Cardiac muscle cell (in vitro differentiated cells and primary cell): Measurements from ENCODE around the gene SUPV3L1. TPM values are rescaled to one million over a fixed set of nuclear protein-coding genes. Genes with fewer than 3 reads are reported as not detected.
A peak's percentile ranks its signal among the peaks of the same experiment; 100 is the strongest.
"Not testable (repeated sequence)": the region's sequence is repeated elsewhere in the genome, so short reads cannot be mapped to it uniquely, and the experiment has no call there.

ENCODE experiments used
- DNase-seq, 2 donors: peaks; one replicate each; pipeline versions ENCODE4 v3.0.0 to v3.0.0-alpha.2; 2010 to 2017; ENCODE audit warnings: low read depth in 1 of 2, low spot score in 1 of 2
- H3K27ac ChIP-seq: fragments of 200-600 bp; sonication (generic); 2 replicates; pipeline ENCODE4 v1.5.1; 2016
- H3K27me3 ChIP-seq: fragments of 200-600 bp; sonication (generic); 2 replicates; pipeline ENCODE4 v1.6.0; 2016; ENCODE audit warnings: control low read depth
- H3K36me3 ChIP-seq: fragments of 200-600 bp; sonication (generic); 2 replicates; pipeline ENCODE4 v1.5.1; 2016; ENCODE audit warnings: control low read depth
- H3K4me1 ChIP-seq: fragments of 200-600 bp; sonication (generic); 2 replicates; pipeline ENCODE4 v1.8.1; 2017; ENCODE audit warnings: low read depth, mild to moderate bottlenecking, mixed run types
- H3K4me3 ChIP-seq: fragments of 200-600 bp; sonication (generic); 2 replicates; pipeline ENCODE4 v1.5.1; 2016; ENCODE audit warnings: mild to moderate bottlenecking
- H3K9me3 ChIP-seq: fragments of 200-600 bp; sonication (generic); 2 replicates; pipeline ENCODE4 v1.5.1; 2017; ENCODE audit warnings: low read depth, mild to moderate bottlenecking, control low read depth
- CTCF ChIP-seq: IDR thresholded peaks from 2 replicates; pipeline ENCODE4 v1.5.1; 2012; ENCODE audit warnings: low read depth, mild to moderate bottlenecking, low read length
- polyA plus RNA-seq: library from polyadenylated mRNA; unstranded; fragments of >200 nt; fragmentation: Nextera tagmentation; extraction: Ambion mirVana; gene quantifications from 2 replicates; pipeline ENCODE4 v1.2.1, GENCODE V29; 2016
- total RNA-seq: library from RNA; depleted of rRNA; stranded (reverse); fragments of >200 nt; gene quantifications from 2 replicates; pipeline ENCODE4 v1.2.3, GENCODE V29; 2016

Gene SUPV3L1
- total and polyA plus RNA-seq, 2 experiments from 2014 or later: 31.9 to 40.8 TPM

DNA sequence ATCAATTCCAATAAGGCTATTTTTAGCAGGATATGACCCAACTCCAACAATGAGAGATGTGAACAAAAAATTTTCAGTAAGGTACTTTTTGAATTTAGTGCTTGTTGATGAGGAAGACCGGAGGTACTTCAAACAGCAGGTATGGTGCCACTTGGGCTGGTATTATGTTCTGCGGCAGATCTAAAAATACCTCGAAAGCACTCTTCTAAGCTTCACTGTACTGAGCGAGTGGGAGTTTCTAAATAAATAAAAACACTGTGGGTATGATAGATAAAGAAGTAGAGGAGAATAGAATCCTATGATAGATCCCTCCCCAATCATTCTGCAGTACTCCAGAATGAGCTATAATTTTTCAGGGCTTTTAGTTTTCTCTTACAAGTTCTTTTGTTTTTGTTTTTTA, 11.5 kb upstream of the SUPV3L1 start:
- DNase-seq: no peak
- Histone ChIP-seq H3K27ac (no peak overlapping the region), H3K36me3 (peaks cover 36% of the 10 kb centered on the region), H3K27me3 (no peaks in the 10 kb centered on the region), H3K4me3 (no peak overlapping the region), H3K4me1 (no peaks in the 10 kb centered on the region), H3K9me3 (no peaks in the 10 kb centered on the region)
- no peak for TF ChIP-seq CTCF

GRCh38 chr10:69172241-69172982, 7.6 kb upstream of the SUPV3L1 start:
- peaks cover 27% of the 10 kb centered on the region for H3K36me3 ChIP-seq
- DNase-seq: no peak
- H3K4me1 ChIP-seq: no peaks in the 10 kb centered on the region
- no peak overlapping the region for H3K27ac ChIP-seq
- no peak for TF ChIP-seq CTCF
- no peaks in the 10 kb centered on the region for H3K27me3 ChIP-seq
- no peak overlapping the region for H3K4me3 ChIP-seq
- no peaks in the 10 kb centered on the region for H3K9me3 ChIP-seq

- not testable (repeated sequence) for H3K9me3 ChIP-seq, H3K27ac ChIP-seq, H3K4me3 ChIP-seq, DNase-seq, H3K27me3 ChIP-seq, H3K4me1 ChIP-seq
- peaks cover 15% of the 10 kb centered on the region for H3K36me3 ChIP-seq
These were observed 4.7 kb upstream of the SUPV3L1 start for GRCh38 chr10:69175326-69175725.

GRCh38 chr10:69176823-69177222, 3.2 kb upstream of the SUPV3L1 start:
- Histone ChIP-seq H3K27me3 (no peaks in the 10 kb centered on the region), H3K4me3 (no peak overlapping the region), H3K27ac (no peak overlapping the region), H3K36me3 (peaks cover 3% of the 10 kb centered on the region), H3K4me1 (peaks cover 8% of the 10 kb centered on the region), H3K9me3 (no peaks in the 10 kb centered on the region)
- no peak for TF ChIP-seq CTCF
- DNase-seq: no peak

GRCh38 chr10:69179089-69179742, 818 bp upstream of the SUPV3L1 start:
- no peak for DNase-seq
- H3K9me3 ChIP-seq: no peaks in the 10 kb centered on the region
- H3K27me3 ChIP-seq: no peaks in the 10 kb centered on the region
- H3K27ac ChIP-seq: peak overlapping the region; percentile 97
- peak overlapping the region; percentile 54 for H3K4me3 ChIP-seq
- H3K4me1 ChIP-seq: peaks cover 8% of the 10 kb centered on the region
- no peaks in the 10 kb centered on the region for H3K36me3 ChIP-seq
- no peak for TF ChIP-seq CTCF

DNA sequence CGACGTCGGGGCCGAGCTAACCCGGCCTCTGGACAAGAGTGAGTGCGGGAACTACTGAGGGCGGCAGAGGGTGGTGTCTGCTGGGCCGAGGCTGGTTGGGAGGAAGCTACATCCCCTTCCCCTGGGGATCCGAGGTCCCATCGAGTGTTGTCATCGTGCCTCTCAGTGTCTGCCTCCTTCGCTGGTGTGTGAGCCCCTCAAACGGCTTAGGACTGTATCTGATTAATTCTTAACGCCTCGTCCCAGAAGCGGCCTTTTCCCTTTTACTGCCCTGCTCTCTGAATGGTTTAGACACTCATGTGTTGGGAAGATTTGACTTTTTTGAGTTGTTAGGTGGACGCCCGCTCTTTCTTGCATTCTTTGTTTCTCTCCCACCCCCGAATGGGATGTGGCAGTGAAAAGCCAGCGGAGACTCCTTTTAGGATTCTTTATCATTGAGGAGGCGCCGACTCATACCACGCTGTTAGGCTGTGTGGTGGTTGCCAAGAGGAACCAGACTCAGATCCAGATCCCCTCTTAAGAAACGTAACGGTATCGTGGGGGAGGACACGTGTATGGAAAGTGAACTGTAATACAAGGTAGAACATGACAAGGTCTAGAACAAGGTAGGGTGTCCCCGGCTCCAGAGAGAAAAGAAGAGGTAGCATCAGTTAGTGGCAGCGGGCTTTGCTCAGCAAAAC, 631 bp downstream of the SUPV3L1 start:
- Histone ChIP-seq H3K4me1 (peaks cover 8% of the 10 kb centered on the region), H3K27me3 (no peaks in the 10 kb centered on the region), H3K27ac (peak overlapping the region; percentile 97), H3K36me3 (no peaks in the 10 kb centered on the region), H3K4me3 (peak overlapping the region; percentile 54), H3K9me3 (no peaks in the 10 kb centered on the region)
- peak in 1 of 2 donors; percentile 13 for DNase-seq
- TF ChIP-seq CTCF: no peak
